HepG2 (cell line): ENCODE measurements around the gene PRKACG. TPM values are rescaled to one million over a fixed set of nuclear protein-coding genes. Genes with fewer than 3 reads are reported as not detected.
A peak's percentile ranks its signal among the peaks of the same experiment; 100 is the strongest.

Experiments used
- AGO2 ChIP-seq: fragments of 200-400 bp; formaldehyde crosslinking; optimal IDR thresholded peaks from 2 replicates; pipeline ENCODE3; 2017; ENCODE audit warnings: mild to moderate bottlenecking, low read depth, low read length, moderate library complexity
- CEBPG ChIP-seq: IDR thresholded peaks from 2 replicates; pipeline ENCODE4 v1.6.1; 2016
- FOXO1 ChIP-seq: sonication (generic); formaldehyde crosslinking; IDR thresholded peaks from 2 replicates; pipeline ENCODE4 v1.4.0; 2020; ENCODE audit warnings: missing genetic modification reagents
- HOMEZ ChIP-seq: IDR thresholded peaks from 2 replicates; pipeline ENCODE4 v1.6.1; 2016; ENCODE audit warnings: low read depth
- JUN ChIP-seq: sonication (generic); formaldehyde crosslinking; IDR thresholded peaks from 2 replicates; pipeline ENCODE4 v1.4.0; 2020; ENCODE audit warnings: mild to moderate bottlenecking, missing genetic modification reagents
- KDM2A ChIP-seq: sonication (generic); formaldehyde crosslinking; IDR thresholded peaks from 2 replicates; pipeline ENCODE4 v1.4.0; 2020; ENCODE audit warnings: low read depth, missing genetic modification reagents, borderline replicate concordance
- KLF9 ChIP-seq: IDR thresholded peaks from 2 replicates; pipeline ENCODE4 v1.6.1; 2016; ENCODE audit warnings: low read depth
- NCOR1 ChIP-seq: fragments of 200-600 bp; sonication (generic); IDR thresholded peaks from 2 replicates; pipeline ENCODE4 v1.7.0; 2017; ENCODE audit warnings: antibody characterized with exemption, low read length, borderline replicate concordance
- NFYB ChIP-seq: sonication (generic); formaldehyde crosslinking; IDR thresholded peaks from 2 replicates; pipeline ENCODE4 v1.4.0; 2020; ENCODE audit warnings: missing genetic modification reagents
- SMC3 ChIP-seq: IDR thresholded peaks from 2 replicates; pipeline ENCODE4 v1.6.1; 2011; ENCODE audit warnings: low read length, improper control_type of control experiment
- ZNF629 ChIP-seq: sonication (generic); formaldehyde crosslinking; conservative IDR thresholded peaks from 2 replicates; pipeline ENCODE4 v1.5.0; 2020; ENCODE audit warnings: missing genetic modification reagents
- polyA plus RNA-seq, 8 experiments: library from polyadenylated mRNA; depleted of rRNA in 3 of 8; stranded (reverse) in 7 of 8; unstranded in 1 of 8; fragments of >200 nt; fragmentation: Illumina TruSeq in 4 of 8; extraction: Trizol in 4 of 8; gene quantifications; 2 replicates each; pipeline versions ENCODE4 v1.2.1 to v1.2.3, GENCODE V29; 2011 to 2016; ENCODE audit warnings: low read depth in 4 of 8, missing spikeins in 1 of 8, mixed read lengths in 1 of 8; ENCODE audit not compliant: insufficient read depth in 1 of 8
- total RNA-seq, 5 experiments: library from RNA; depleted of rRNA; stranded (reverse); fragments of >200 nt; fragmentation: Illumina TruSeq; extraction: Trizol; gene quantifications; 2 replicates each; pipeline ENCODE4 v1.2.3, GENCODE V29; 2016; ENCODE audit warnings: low read depth in 1 of 5
- TF ChIP-seq, protein P1 (sequence below): sonication (generic); formaldehyde crosslinking; IDR thresholded peaks from 2 replicates; pipeline ENCODE4 v1.5.1; 2020; ENCODE audit warnings: mild to moderate bottlenecking, missing genetic modification reagents, borderline replicate concordance
- TF ChIP-seq, protein P2 (sequence below): sonication (generic); formaldehyde crosslinking; IDR thresholded peaks from 2 replicates; pipeline ENCODE4 v1.5.1; 2020; ENCODE audit warnings: mild to moderate bottlenecking, missing genetic modification reagents, moderate library complexity
- TF ChIP-seq, protein P3 (sequence below): sonication (generic); formaldehyde crosslinking; IDR thresholded peaks from 2 replicates; pipeline ENCODE4 v1.8.0; 2022; ENCODE audit warnings: mild to moderate bottlenecking, missing genetic modification reagents
- TF ChIP-seq, protein P4 (sequence below): sonication (generic); formaldehyde crosslinking; IDR thresholded peaks from 2 replicates; pipeline ENCODE4 v1.5.1; 2020; ENCODE audit warnings: mild to moderate bottlenecking, missing genetic modification reagents, borderline replicate concordance
- TF ChIP-seq, protein P5 (sequence below): sonication (generic); formaldehyde crosslinking; IDR thresholded peaks from 2 replicates; pipeline ENCODE4 v1.5.1; 2020; ENCODE audit warnings: missing genetic modification reagents, mild to moderate bottlenecking, borderline replicate concordance

The PRKACG gene
- total and polyA plus RNA-seq, 2 of the 13 experiments (the other 11 are each of a cell fraction or from before 2014, with no cell fraction given), result not detected

DNA sequence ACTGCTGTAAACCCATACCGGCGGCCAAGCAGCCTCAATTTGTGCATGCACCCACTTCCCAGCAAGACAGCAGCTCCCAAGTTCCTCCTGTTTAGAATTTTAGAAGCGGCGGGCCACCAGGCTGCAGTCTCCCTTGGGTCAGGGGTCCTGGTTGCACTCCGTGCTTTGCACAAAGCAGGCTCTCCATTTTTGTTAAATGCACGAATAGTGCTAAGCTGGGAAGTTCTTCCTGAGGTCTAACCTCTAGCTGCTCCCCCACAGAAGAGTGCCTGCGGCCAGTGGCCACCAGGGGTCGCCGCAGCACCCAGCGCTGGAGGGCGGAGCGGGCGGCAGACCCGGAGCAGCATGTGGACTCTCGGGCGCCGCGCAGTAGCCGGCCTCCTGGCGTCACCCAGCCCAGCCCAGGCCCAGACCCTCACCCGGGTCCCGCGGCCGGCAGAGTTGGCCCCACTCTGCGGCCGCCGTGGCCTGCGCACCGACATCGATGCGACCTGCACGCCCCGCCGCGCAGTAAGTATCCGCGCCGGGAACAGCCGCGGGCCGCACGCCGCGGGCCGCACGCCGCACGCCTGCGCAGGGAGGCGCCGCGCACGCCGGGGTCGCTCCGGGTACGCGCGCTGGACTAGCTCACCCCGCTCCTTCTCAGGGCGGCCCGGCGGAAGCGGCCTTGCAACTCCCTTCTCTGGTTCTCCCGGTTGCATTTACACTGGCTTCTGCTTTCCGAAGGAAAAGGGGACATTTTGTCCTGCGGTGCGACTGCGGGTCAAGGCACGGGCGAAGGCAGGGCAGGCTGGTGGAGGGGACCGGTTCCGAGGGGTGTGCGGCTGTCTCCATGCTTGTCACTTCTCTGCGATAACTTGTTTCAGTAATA is 21.8 kb upstream of the PRKACG start, which contains the start of gene FXN (continued):
- TF ChIP-seq, protein P1, sequence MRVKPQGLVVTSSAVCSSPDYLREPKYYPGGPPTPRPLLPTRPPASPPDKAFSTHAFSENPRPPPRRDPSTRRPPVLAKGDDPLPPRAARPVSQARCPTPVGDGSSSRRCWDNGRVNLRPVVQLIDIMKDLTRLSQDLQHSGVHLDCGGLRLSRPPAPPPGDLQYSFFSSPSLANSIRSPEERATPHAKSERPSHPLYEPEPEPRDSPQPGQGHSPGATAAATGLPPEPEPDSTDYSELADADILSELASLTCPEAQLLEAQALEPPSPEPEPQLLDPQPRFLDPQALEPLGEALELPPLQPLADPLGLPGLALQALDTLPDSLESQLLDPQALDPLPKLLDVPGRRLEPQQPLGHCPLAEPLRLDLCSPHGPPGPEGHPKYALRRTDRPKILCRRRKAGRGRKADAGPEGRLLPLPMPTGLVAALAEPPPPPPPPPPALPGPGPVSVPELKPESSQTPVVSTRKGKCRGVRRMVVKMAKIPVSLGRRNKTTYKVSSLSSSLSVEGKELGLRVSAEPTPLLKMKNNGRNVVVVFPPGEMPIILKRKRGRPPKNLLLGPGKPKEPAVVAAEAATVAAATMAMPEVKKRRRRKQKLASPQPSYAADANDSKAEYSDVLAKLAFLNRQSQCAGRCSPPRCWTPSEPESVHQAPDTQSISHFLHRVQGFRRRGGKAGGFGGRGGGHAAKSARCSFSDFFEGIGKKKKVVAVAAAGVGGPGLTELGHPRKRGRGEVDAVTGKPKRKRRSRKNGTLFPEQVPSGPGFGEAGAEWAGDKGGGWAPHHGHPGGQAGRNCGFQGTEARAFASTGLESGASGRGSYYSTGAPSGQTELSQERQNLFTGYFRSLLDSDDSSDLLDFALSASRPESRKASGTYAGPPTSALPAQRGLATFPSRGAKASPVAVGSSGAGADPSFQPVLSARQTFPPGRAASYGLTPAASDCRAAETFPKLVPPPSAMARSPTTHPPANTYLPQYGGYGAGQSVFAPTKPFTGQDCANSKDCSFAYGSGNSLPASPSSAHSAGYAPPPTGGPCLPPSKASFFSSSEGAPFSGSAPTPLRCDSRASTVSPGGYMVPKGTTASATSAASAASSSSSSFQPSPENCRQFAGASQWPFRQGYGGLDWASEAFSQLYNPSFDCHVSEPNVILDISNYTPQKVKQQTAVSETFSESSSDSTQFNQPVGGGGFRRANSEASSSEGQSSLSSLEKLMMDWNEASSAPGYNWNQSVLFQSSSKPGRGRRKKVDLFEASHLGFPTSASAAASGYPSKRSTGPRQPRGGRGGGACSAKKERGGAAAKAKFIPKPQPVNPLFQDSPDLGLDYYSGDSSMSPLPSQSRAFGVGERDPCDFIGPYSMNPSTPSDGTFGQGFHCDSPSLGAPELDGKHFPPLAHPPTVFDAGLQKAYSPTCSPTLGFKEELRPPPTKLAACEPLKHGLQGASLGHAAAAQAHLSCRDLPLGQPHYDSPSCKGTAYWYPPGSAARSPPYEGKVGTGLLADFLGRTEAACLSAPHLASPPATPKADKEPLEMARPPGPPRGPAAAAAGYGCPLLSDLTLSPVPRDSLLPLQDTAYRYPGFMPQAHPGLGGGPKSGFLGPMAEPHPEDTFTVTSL (CRISPR knock-in tag), result no peak
- TF ChIP-seq KDM2A (CRISPR knock-in tag), result peak; percentile 88
- TF ChIP-seq, protein P2, sequence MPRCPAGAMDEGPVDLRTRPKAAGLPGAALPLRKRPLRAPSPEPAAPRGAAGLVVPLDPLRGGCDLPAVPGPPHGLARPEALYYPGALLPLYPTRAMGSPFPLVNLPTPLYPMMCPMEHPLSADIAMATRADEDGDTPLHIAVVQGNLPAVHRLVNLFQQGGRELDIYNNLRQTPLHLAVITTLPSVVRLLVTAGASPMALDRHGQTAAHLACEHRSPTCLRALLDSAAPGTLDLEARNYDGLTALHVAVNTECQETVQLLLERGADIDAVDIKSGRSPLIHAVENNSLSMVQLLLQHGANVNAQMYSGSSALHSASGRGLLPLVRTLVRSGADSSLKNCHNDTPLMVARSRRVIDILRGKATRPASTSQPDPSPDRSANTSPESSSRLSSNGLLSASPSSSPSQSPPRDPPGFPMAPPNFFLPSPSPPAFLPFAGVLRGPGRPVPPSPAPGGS (CRISPR knock-in tag), result peak; percentile 60; the same call in 1 of the 2 replicates
- no peak for TF ChIP-seq JUN (CRISPR knock-in tag)
- TF ChIP-seq FOXO1 (CRISPR knock-in tag), result peak; percentile 33; the same call in 1 of the 2 replicates
- TF ChIP-seq SMC3, result peak; percentile 19; the same call in 1 of the 2 replicates
- TF ChIP-seq, protein P3, sequence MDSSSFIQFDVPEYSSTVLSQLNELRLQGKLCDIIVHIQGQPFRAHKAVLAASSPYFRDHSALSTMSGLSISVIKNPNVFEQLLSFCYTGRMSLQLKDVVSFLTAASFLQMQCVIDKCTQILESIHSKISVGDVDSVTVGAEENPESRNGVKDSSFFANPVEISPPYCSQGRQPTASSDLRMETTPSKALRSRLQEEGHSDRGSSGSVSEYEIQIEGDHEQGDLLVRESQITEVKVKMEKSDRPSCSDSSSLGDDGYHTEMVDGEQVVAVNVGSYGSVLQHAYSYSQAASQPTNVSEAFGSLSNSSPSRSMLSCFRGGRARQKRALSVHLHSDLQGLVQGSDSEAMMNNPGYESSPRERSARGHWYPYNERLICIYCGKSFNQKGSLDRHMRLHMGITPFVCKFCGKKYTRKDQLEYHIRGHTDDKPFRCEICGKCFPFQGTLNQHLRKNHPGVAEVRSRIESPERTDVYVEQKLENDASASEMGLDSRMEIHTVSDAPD (CRISPR knock-in tag), result no peak
- TF ChIP-seq, protein P4, sequence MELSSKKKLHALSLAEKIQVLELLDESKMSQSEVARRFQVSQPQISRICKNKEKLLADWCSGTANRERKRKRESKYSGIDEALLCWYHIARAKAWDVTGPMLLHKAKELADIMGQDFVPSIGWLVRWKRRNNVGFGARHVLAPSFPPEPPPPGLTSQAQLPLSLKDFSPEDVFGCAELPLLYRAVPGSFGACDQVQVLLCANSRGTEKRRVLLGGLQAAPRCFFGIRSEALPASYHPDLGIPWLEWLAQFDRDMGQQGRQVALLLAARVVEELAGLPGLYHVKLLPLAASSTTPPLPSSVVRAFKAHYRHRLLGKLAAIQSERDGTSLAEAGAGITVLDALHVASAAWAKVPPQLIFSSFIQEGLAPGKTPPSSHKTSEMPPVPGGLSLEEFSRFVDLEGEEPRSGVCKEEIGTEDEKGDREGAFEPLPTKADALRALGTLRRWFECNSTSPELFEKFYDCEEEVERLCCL (CRISPR knock-in tag), result no peak
- peak; percentile 77 for TF ChIP-seq AGO2
- no peak for TF ChIP-seq KLF9
- no peak for TF ChIP-seq NFYB
- no peak for TF ChIP-seq CEBPG
- TF ChIP-seq ZNF629 (CRISPR knock-in tag), result 0 out of 2 replicates have a peak, but pooled peaks have one; percentile 33
- 0 out of 2 replicates have a peak, but pooled peaks have one; percentile 23 for TF ChIP-seq NCOR1
- no peak for TF ChIP-seq HOMEZ (CRISPR knock-in tag)
- TF ChIP-seq, protein P5, sequence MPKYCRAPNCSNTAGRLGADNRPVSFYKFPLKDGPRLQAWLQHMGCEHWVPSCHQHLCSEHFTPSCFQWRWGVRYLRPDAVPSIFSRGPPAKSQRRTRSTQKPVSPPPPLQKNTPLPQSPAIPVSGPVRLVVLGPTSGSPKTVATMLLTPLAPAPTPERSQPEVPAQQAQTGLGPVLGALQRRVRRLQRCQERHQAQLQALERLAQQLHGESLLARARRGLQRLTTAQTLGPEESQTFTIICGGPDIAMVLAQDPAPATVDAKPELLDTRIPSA (CRISPR knock-in tag), result peak; percentile 71; the same call in 1 of the 2 replicates
